HG02973 (cell line): ENCODE data around the gene KLHL7.
"Not testable (repeated sequence)": the region's sequence is repeated elsewhere in the genome, so short reads cannot be mapped to it uniquely, and the experiment has no call there.

Experiments used
- ATAC-seq: cut with Tn5 transposase; IDR thresholded peaks from one replicate; pipeline ENCODE4 v1.9.1; 2021; ENCODE audit warnings: moderate library complexity; ENCODE audit not compliant: unreplicated experiment

Gene KLHL7

DNA sequence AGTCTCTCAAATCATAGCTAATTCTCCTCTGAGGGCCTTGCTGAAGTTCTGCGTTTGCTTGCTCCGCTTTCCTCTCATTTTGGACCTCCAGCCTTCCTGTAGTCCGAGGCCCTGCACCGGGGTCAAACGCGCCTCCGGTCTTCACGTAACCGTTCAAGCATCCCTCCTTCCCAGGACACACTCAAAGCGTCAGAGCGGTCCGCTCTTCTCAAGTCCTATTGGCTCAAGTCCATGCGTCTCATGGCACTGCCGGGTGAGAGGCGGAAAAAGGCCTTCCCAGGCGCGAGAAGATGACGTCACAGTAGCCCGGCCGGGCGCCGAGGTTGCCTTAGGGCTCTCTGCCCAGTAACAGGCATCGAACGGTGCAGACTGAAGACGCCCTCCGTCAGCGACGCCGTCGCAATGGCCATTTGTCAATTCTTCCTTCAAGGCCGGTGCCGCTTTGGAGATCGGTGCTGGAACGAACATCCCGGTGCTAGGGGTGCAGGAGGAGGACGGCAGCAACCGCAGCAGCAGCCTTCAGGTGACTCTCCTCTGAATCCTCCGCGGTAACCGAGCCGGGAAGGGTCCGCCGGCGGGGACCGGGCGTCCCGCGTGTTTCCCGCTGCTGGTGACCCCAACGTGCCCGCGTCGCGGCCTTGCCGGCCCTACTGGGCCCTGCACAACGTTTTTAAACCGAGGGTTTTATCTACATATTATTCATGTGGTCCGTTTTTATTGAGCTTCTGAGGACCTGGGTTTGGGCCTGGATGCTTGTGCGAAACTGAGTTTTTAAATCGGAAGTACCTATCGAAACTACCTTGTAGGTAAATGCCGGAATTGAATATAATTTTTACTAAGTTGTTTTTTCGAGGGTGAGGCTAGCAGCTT, 76.3 kb downstream of the KLHL7 start, which contains the start of gene NUP42:
TSS of gene NUP42 (plus strand) at position 365 of the 870 bp plus-strand sequence. CDS start at position 403, 38 bp downstream.
- peak; percentile 94 for ATAC-seq

DNA sequence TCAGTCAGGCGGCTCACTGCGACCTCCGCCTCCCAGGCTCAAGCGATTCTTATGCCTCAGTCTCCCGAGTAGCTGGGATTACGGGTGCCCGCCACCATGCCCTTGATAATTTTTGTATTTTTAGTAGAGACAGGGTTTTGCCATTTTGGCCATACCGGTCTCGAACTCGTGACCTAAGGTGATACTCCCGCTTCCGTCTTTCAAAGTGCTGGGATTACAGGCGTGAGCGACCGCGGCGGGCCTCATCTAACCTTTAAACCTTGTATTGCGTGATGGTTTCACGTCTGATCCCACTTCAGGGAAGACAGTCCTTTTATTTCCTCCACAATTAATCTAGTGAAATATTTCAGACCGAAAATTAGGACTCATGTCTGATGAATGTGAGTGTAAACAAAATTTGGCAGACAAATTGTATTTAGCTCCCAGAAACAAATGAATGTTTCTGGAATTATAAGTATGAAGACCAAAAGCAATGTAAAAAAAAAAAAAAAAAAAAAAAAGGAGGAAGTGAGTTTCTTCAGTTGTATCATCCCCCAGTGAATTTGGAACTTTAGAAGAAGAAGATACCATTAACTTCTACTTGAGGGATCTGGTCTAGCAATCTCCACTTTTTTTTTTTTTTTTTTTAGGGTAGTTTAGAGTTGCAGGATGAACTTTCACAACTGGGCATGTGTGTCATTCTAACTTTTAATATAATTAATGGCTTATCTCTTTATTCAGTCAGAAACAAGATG, 77.9 kb downstream of the KLHL7 start:
- ATAC-seq = no peak

DNA sequence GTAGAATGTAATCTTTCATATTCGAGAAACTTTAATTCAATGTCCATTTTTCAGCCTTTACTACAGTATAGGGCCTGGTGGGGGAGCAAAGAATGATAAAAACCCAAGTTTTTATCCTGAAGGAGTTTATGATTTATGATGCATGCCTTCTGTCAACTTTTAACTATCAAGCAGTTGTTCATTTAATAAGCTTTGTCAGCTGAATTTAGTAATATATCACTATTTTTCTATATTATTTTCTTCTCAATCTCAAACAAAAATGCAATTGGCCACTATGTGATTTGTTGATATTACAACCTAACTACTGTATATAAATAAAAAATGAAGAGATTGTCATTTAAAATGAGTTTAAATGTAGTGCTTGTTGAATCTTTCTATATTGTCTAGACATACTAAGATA, 78.7 kb downstream of the KLHL7 start:
- no peak for ATAC-seq

DNA sequence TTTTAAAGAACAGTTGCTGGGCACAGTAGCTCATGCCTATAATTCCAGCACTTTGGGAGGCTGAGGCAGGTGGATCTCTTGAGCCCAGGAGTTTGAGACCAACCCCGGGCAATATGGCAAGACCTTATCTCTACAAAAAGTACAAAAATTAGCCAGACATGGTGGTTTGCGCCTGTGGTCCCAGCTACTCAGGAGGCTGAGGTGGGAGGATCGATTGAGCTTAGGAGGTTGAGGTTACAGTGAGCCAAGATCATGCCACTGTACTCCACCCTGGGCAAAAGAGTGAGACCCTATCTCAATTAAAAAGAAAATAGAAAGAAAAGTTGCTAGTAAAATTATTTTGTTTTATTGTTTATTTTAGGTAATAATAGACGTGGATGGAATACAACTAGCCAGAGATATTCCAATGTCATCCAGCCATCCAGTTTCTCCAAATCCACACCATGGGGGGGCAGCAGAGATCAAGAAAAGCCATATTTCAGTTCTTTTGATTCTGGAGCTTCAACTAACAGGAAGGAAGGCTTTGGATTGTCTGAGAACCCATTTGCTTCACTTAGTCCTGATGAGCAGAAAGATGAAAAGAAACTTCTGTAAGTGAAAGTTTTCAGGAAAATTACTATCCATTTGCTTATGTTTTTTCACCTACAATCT, 79.2 kb downstream of the KLHL7 start:
- ATAC-seq = no peak

DNA sequence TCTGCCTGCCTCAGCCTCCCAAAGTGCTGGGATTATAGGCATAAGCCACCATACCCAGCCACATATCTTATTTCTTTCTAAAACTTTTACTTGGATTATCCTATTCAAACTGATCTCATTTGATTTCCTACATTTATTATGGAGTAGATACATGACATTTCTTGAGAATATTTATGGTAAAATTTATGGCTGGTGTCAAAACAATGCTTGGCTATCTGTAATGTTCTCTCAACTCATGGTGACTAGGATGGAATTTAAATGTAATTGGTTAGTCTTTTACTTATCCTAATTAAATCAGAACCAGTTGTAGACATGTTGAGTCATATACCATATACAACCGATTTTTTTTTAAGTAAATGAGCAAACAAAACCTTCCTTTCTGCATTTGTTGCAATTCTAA, 80.4 kb downstream of the KLHL7 start:
- no peak for ATAC-seq

DNA sequence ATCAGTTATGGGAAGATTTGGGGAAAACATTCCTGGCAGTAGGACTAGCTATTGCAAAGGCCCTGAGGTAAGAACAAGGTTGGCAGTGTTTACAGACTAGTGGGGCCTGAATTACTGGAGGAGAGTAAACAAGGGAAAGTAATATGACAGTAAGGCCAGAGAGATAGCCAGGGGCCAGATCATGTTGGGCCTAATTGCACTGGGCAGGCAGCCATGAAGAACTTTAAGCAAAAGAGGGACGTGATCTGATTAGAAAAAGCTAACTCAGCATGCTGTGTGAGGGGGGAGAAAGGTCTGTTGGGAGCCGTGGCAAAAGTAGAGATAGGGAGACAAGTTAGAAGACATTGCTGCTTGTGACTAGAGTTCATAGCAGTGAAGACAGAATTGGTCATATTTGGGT, 85.4 kb downstream of the KLHL7 start:
- no peak for ATAC-seq

DNA sequence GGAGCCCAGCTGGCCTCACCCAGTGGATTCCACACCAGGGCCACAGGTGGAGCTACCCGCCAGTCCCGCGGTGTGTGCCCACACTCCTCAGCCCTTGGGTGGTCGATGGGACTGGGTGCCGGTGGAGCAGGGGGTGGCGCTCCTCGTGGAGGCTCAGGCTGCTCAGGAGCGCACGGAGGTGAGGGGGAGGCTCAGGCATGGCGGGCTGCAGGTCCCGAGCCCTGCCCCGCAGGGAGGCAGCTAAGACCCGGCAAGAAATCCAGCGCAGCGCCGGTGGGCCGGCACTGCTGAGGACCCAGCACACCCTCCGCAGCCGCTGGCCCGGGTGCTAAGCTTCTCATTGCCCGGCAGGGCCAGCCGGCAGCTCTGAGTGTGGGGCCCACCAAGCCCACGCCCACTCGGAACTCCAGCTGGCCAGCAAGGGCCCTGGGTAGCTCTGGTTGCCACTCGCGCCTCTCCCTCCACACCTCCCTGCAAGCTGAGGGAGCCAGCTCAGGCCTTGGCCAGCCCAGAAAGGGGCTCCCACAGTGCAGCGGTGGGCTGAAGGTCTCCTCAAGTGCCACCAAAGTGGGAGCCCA, 88.2 kb downstream of the KLHL7 start:
- ATAC-seq = not testable (repeated sequence)

DNA sequence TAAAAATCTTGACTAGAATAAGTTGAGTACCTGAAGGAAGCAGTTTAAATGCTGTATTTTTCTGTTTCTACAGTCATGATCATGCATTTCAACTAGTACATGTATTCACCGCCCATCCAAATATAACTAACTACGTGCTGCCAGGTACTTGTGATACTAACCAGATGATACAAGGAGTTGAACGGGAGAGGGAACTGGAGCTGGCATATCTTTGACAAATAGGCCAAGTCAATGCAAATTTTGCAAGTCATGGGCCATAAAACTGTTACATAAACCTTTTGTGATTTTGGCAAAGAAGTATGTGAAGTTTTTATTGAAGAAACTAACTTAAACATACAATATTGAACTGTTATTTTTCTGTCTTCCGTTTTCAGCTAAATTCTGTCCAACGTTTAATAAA, 90.7 kb downstream of the KLHL7 start:
- no peak for ATAC-seq

DNA sequence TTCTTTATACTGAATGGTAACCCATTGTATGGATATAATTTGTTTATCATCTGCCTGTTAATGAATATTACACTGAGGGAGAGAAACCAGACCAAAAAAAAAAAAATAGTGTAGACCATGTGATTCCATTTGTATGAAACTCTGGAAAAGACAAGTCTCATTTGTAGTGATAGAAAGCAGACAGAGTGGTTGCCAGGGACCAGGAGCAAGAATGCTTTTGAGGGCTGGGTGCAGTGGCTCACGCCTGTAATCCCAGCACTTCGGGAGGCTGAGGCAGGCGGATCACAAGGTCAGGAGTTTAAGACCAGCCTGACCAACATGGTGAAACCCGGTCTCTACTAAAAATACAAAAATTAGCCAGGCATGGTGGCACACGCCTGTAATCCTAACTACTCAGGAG, 92.2 kb downstream of the KLHL7 start:
- not testable (repeated sequence) for ATAC-seq

DNA sequence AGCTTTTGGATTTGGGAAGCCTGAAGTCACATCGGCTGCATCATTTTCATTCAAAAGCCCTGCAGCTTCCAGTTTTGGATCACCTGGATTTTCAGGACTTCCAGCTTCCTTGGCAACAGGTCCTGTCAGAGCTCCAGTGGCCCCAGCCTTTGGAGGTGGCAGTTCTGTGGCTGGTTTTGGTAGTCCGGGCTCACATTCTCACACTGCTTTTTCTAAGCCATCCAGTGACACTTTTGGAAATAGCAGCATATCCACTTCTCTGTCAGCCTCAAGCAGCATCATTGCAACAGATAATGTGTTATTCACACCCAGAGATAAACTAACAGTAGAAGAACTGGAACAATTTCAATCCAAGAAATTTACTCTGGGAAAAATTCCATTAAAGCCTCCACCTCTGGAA, 94.7 kb downstream of the KLHL7 start:
- ATAC-seq = no peak

DNA sequence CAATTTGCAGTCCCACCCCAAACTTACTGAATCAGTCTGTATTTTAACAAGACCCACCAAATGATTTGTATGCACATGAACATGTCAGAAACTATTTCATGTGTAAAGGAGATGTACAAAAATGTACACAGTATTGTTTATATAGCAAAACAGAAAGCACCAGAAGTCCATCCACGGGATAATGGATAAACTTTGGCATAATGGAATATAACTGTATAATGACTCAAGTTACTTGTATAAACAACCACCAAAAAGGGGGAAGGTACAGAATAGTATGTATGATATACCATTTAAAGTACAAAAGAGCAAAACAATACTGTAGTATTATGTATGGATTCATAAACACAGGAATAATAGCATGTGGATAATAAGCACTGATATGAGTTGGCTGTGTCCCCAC, 98.7 kb downstream of the KLHL7 start:
- no peak for ATAC-seq

DNA sequence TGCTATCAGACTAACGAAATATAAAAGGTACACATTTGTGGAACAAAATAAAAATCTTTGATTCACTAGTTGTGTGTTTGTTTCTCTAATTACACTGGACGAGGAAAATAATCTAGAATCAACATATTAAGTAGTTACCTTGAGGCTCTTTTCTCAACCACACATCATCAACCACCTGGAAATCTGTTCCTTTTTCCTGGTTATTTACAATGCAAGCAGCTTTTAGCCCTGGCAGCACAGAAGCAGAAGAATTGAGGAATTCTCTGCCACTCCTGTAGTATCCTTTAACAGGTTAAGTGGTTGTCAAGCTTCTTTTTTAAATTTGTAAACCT, 100.0 kb downstream of the KLHL7 start:
- ATAC-seq = no peak

DNA sequence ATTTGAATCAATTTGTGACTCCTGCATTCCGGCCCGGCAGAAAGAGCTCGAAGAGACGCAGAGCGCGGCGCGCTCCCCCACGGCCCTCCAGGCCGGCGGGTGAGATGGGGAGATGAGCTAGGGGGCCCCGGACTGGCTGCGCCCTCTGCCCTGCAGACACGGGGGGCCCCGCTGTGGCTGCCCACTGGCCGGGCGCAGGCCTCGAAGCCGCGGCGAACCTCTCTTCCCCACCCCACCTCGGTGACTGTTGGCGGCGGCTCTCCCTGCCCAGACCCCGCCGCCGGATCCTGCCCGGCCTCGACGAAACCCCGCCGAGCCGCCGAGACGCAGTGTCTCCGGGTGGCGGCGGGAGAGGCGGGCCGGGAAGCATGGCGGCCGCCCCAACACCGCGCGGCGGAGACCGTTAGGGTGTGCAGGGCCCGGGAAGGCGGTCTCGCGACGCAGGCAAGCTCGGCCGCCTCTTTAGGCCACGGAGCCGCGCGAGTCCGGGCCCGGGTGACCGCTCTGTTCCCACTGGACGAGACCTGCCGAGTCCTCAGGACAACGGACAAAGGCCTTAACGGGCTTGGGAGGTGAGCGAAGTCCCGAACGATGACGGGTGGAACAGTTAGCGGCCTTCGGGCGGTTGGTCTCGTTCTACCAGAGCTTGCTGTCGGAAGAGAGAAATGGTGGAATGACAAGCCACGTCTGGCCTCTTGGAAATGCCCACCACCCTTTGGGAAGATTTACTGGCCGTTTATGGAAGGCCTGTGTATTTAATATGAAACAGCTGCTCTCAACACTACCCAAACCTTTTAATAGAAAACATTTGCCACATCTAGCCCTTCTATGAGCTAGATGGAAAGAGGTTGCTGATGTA, 100.6 kb downstream of the KLHL7 start:
- no peak for ATAC-seq

DNA sequence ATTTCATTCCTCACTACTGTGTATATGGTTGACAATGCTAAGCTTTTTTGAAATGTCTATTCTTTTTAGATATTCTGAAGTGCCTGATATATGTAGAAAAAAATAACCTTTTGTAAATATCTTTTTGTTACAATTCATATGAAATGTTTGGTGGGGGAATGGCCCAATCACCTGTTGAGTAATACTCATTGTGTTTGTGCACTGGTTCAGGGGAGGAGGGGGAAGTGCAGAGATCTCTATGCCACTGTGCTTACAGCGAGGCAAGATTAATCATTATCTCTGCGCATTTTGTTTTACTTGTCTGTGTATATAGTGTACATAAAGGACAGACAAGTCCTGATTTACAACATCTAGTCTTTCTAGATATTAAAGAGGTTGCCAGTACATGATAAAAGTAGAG, 101.4 kb downstream of the KLHL7 start:
- no peak for ATAC-seq

DNA sequence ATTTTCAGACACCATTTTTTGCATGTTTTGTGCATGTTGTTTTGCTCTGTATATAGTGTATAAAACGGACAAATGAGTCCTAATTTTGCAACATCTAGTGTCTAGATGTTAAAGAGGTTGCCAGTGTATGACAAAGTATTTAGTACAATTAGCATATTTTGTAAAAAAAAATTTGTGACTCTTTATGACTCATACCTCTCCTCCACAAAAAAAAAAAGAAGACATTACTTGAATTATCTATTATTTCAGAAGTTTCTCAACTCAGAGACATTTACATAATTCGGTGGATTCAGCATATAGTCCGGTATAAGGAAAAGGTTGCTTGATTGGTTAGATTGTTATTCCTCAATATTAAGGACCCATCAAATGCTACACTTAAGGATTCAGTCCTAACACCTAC, 102.3 kb downstream of the KLHL7 start:
- no peak for ATAC-seq

DNA sequence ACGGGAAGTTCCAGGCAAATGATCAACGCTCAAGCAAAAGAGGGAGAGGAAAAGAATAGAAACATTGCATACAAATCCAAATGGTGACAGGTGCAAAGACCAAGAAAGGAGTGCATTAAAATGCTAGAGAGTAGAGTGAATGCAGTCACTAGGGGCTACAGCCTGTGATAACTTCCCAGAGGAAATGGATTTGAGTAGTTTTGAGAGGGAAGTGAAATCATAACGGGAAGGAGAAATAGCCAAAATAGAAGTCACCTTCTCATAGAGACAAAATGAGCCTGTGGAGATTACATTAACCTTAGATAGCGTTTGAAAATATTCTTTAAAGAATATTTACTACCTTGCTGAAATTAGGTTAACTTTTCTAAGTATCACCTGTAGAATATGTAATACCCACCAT, 102.7 kb downstream of the KLHL7 start:
- no peak for ATAC-seq

DNA sequence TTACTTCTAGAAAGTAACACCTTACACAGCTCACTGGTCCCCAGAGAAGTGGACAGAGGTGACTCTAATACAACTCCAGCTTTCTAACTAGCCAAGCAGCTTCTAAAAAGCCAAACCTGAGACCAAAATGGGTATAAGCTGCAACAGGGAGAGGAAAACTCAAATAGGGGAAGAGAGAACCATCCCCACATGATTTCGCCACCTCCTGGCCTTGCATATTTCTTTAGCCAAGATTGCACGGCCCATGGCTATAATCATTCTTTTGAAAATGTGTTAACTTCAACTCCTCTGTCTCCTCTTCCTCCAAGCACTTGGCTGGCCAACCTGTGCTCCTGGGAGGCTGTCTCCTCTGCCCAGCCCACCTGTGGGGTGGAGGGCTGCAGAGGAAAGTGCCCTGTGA, 104.9 kb downstream of the KLHL7 start:
- no peak for ATAC-seq

DNA sequence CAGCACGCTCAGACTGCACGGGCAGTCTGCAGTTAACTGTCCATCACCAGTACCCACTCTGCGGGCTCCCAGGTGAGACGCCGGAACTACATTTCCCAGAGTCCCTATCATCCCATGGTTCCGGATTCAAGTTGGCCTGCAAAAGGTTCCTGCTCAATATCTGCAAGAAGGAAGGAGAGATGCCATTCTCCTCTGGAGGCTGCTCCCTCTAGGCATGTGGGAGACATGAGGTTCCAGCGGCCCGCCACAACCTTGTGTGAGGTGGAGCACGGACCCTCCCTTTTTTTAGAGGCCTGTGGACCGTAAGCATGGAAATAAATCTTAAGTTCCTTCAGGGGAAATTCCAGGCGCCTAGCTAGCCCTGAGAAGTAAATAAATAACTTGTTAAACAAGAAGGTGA, 106.0 kb downstream of the KLHL7 start:
- ATAC-seq = no peak

DNA sequence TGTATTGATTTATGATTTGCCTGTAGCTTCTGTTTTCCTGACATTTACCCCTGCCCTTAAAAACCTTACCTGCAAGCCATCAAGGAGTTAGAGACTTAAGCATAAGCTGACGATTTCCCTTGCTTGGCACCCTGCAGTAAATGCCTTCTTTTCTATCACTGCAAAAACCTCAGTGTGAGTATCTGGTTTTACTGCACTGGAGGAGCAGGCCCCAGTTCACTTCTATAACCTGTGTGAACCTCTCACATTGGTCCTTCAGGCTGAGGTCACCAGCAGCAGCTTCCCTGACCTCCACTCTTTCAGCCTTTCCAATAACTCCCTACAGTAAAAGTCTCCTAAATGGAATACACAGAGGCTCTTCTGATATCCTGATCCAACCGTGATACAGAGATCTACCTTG, 106.8 kb downstream of the KLHL7 start:
- ATAC-seq = no peak

DNA sequence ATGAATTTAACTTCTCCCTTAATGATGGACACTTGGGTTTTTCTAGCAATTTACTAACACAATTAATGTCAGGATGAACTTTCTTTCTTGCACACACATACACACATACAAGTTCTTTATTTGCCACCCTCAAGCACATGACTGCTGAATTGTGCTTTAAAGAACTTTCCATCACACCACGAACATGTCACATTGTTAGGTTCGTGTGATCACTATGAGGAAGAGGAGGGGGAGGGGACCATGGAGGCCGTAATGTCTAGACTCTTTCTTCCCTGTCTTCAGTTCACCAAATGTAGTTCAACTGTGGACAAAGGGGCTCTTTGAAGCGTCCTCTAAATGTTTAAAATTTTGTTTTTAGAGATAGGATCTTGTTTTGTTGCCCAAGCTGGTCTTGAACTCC, 107.3 kb downstream of the KLHL7 start:
- no peak for ATAC-seq

DNA sequence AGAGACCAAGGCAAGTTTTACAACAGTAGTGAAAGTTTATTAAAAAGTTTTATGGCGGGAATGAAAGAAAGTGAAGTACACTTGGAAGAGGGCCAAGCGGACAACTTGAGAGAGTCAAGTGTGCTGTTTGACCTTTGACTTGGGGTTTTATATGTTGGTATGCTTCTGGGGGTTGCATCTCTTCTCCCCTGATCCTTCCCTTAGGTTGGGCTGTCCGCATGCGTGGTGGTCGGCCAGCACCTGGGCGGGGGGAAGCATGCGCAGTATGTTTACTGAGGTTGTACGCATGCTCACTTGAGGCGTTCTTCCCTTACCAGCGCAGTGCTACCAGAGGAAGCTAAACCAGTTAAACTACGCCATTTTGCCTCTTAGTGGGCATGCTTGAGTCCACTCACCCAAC, 108.2 kb downstream of the KLHL7 start:
- ATAC-seq = no peak
